HEK293 (cell line): ENCODE results near the gene MSRB3.

Source experiments
- CTCF ChIA-PET: fragments of 350-600 bp; formaldehyde crosslinking; extraction: SDS; loops from one replicate; lab custom pipeline; 2021; ENCODE audit warnings: antibody characterized with exemption; lab: Yijun Ruan, JAX
- POLR2A ChIA-PET: fragments of 300-600 bp; formaldehyde crosslinking; extraction: SDS; loops from one replicate; lab custom pipeline; 2020; ENCODE audit warnings: antibody characterized with exemption, inconsistent platforms; lab: Yijun Ruan, JAX
- H3K27ac ChIP-seq: fragments of 200-500 bp; sonication (Bioruptor generic); 2 replicates; pipeline ENCODE4 v1.5.1; 2014; ENCODE audit warnings: low read depth, low read length, control low read depth, inconsistent platforms; ENCODE audit errors: extremely low read depth
- H3K36me3 ChIP-seq, 2 experiments: fragments of 200-500 bp in 1 of 2; sonication (Bioruptor generic) in 1 of 2; 1 replicate in 1 of 2; 2 replicates in 1 of 2; pipeline ENCODE4 v1.5.1; 2014 to 2017; ENCODE audit warnings: inconsistent platforms in 2 of 2, low read length in 2 of 2; ENCODE audit not compliant: control insufficient read depth in 2 of 2, insufficient read depth in 1 of 2
- H3K4me1 ChIP-seq: fragments of 200-500 bp; sonication (Bioruptor generic); 2 replicates; pipeline ENCODE4 v1.5.1; 2014; ENCODE audit warnings: mild to moderate bottlenecking, low read length, inconsistent platforms; ENCODE audit not compliant: control insufficient read depth, insufficient read depth
- H3K4me3 ChIP-seq: 2 replicates; pipeline ENCODE4 v1.5.1; 2011; ENCODE audit warnings: low read depth, mild to moderate bottlenecking, control low read depth, low read length, moderate library complexity
- H3K9me3 ChIP-seq: fragments of 200-500 bp; sonication (Bioruptor generic); 2 replicates; pipeline ENCODE4 v1.5.1; 2014; ENCODE audit warnings: low read depth, low read length, inconsistent platforms; ENCODE audit not compliant: control insufficient read depth, insufficient read depth
- GFI1B ChIP-seq: fragments of 450-650 bp; formaldehyde crosslinking; IDR thresholded peaks from 2 replicates; pipeline ENCODE4 v1.5.1; 2016; ENCODE audit warnings: missing biosample characterization, missing genetic modification characterization
- HOXC10 ChIP-seq: sonication (generic); formaldehyde crosslinking; IDR thresholded peaks from 2 replicates; pipeline ENCODE4 v1.8.1; 2023; ENCODE audit warnings: mild to moderate bottlenecking, missing genetic modification reagents
- KLF9 ChIP-seq: fragments of 450-650 bp; formaldehyde crosslinking; IDR thresholded peaks from 2 replicates; pipeline ENCODE4 v1.5.1; 2016; ENCODE audit warnings: missing biosample characterization, missing genetic modification characterization, low read depth
- OVOL3 ChIP-seq: fragments of 450-650 bp; formaldehyde crosslinking; IDR thresholded peaks from 2 replicates; pipeline ENCODE4 v1.5.1; 2016; ENCODE audit warnings: missing biosample characterization, missing genetic modification characterization
- REPIN1 ChIP-seq: fragments of 450-650 bp; formaldehyde crosslinking; IDR thresholded peaks from 2 replicates; pipeline ENCODE4 v1.5.1; 2017; ENCODE audit warnings: missing biosample characterization, missing genetic modification characterization, low read depth
- SP3 ChIP-seq: fragments of 450-650 bp; formaldehyde crosslinking; IDR thresholded peaks from 2 replicates; pipeline ENCODE4 v1.5.1; 2016; ENCODE audit warnings: missing biosample characterization, missing genetic modification characterization
- ZNF133 ChIP-seq: fragments of 450-650 bp; formaldehyde crosslinking; IDR thresholded peaks from 2 replicates; pipeline ENCODE4 v1.5.1; 2016; ENCODE audit warnings: missing biosample characterization, missing genetic modification characterization
- ZNF221 ChIP-seq: fragments of 450-650 bp; formaldehyde crosslinking; IDR thresholded peaks from 2 replicates; pipeline ENCODE4 v1.5.1; 2017; ENCODE audit warnings: missing biosample characterization, missing genetic modification characterization, borderline replicate concordance
- ZNF266 ChIP-seq: fragments of 450-650 bp; formaldehyde crosslinking; IDR thresholded peaks from 2 replicates; pipeline ENCODE4 v1.5.1; 2016; ENCODE audit warnings: missing biosample characterization, missing genetic modification characterization, low read depth
- ZNF302 ChIP-seq: fragments of 450-650 bp; formaldehyde crosslinking; IDR thresholded peaks from 2 replicates; pipeline ENCODE4 v1.5.1; 2016; ENCODE audit warnings: missing biosample characterization, missing genetic modification characterization, low read depth
- ZNF426 ChIP-seq: fragments of 450-650 bp; formaldehyde crosslinking; IDR thresholded peaks from 2 replicates; pipeline ENCODE4 v1.5.1; 2017; ENCODE audit warnings: missing biosample characterization, missing genetic modification characterization, mild to moderate bottlenecking, inconsistent platforms, moderate library complexity
- ZNF473 ChIP-seq: fragments of 450-650 bp; formaldehyde crosslinking; IDR thresholded peaks from 2 replicates; pipeline ENCODE4 v1.5.1; 2017; ENCODE audit warnings: missing biosample characterization, missing genetic modification characterization
- ZNF501 ChIP-seq: fragments of 450-650 bp; formaldehyde crosslinking; IDR thresholded peaks from 2 replicates; pipeline ENCODE4 v1.5.1; 2016; ENCODE audit warnings: missing biosample characterization, missing genetic modification characterization
- ZNF76 ChIP-seq: fragments of 450-650 bp; formaldehyde crosslinking; IDR thresholded peaks from 2 replicates; pipeline ENCODE4; 2016; ENCODE audit warnings: low read depth, missing biosample characterization, missing genetic modification characterization, borderline replicate concordance
- ZNF837 ChIP-seq: fragments of 450-650 bp; formaldehyde crosslinking; IDR thresholded peaks from 2 replicates; pipeline ENCODE4 v1.5.1; 2016; ENCODE audit warnings: missing biosample characterization, missing genetic modification characterization
- ZNF843 ChIP-seq: fragments of 450-650 bp; formaldehyde crosslinking; IDR thresholded peaks from 2 replicates; pipeline ENCODE4 v1.5.1; 2016; ENCODE audit warnings: missing biosample characterization, missing genetic modification characterization
- TF ChIP-seq, protein P1 (sequence below): fragments of 450-650 bp; formaldehyde crosslinking; IDR thresholded peaks from 2 replicates; pipeline ENCODE4 v1.5.1; 2017; ENCODE audit warnings: missing biosample characterization, missing genetic modification characterization
- TF ChIP-seq, protein P2 (sequence below): fragments of 450-650 bp; formaldehyde crosslinking; IDR thresholded peaks from 2 replicates; pipeline ENCODE4; 2016; ENCODE audit warnings: missing biosample characterization, missing genetic modification characterization
- TF ChIP-seq, protein P3 (sequence below): fragments of 450-650 bp; formaldehyde crosslinking; IDR thresholded peaks from 2 replicates; pipeline ENCODE4 v1.5.1; 2017; ENCODE audit warnings: missing biosample characterization, missing genetic modification characterization

Gene MSRB3

GRCh38 chr12:65415826-65416225 is 137.3 kb downstream of the MSRB3 start (continued):
- TF ChIP-seq, protein P1, sequence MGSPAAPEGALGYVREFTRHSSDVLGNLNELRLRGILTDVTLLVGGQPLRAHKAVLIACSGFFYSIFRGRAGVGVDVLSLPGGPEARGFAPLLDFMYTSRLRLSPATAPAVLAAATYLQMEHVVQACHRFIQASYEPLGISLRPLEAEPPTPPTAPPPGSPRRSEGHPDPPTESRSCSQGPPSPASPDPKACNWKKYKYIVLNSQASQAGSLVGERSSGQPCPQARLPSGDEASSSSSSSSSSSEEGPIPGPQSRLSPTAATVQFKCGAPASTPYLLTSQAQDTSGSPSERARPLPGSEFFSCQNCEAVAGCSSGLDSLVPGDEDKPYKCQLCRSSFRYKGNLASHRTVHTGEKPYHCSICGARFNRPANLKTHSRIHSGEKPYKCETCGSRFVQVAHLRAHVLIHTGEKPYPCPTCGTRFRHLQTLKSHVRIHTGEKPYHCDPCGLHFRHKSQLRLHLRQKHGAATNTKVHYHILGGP (tag by site-specific recombination), result no peak
- TF ChIP-seq ZNF302 (tag by site-specific recombination), result no peak
- no peak for TF ChIP-seq OVOL3 (tag by site-specific recombination)
- TF ChIP-seq ZNF843 (tag by site-specific recombination), result no peak
- TF ChIP-seq HOXC10, result no peak
- TF ChIP-seq ZNF221 (tag by site-specific recombination), result no peak
- no peak for TF ChIP-seq ZNF501 (tag by site-specific recombination)
- TF ChIP-seq, all 188 proteins: peak for 0

DNA sequence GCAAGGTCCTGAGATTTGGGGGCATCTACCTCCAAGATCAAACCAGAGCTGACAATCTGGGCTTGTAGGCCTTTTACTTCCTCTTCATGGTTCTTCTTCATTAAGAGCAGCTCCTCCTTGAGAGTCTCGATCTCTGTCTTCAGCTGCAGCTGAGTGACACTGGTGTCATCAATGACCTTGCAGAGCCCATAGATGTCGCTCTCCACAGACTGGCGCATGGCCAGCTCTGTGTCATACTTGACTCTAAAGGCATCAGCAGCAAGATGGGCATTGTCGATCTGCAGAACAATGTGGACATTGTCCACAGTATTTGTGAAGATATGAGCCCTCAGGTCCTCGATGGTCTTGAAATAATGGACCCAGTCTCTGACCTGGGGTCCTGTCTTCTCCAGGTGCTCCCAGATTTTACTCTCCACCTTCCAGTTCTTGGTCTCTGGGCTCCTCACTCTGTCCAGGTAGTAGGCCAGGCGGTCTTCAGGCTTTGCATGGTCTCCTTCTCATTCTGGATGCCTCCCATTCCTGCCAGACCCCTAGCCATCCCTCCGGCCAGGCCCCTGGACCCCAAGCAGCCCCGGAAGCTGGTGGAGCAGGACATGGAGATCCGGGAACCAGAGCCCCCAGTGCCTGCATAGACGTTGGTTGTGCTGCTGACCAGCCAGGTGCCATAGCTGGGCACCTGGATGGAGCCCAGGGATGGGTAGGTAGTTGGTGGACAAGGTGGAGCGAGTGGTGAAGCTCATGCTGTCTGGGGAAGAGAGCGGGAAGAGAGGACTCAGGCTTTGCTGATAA is 141.0 kb downstream of the MSRB3 start:
- no peaks in the 10 kb centered on the region for H3K36me3 ChIP-seq
- CTCF ChIA-PET, result interaction anchor here (0.6 kb wide), 1 partner anchor 286 kb away, joined by 4 read pairs; no protein-coding TSS in a partner anchor
- TF ChIP-seq ZNF426 (tag by site-specific recombination) (no peak), ZNF133 (tag by site-specific recombination) (no peak), GFI1B (no peak), ZNF473 (tag by site-specific recombination) (no peak), ZNF266 (tag by site-specific recombination) (no peak), SP3 (tag by site-specific recombination) (no peak), ZNF837 (tag by site-specific recombination) (no peak), KLF9 (tag by site-specific recombination) (no peak), REPIN1 (no peak), ZNF76 (tag by site-specific recombination) (no peak)
- TF ChIP-seq, protein P1 (tag by site-specific recombination), result no peak
- TF ChIP-seq, protein P2, sequence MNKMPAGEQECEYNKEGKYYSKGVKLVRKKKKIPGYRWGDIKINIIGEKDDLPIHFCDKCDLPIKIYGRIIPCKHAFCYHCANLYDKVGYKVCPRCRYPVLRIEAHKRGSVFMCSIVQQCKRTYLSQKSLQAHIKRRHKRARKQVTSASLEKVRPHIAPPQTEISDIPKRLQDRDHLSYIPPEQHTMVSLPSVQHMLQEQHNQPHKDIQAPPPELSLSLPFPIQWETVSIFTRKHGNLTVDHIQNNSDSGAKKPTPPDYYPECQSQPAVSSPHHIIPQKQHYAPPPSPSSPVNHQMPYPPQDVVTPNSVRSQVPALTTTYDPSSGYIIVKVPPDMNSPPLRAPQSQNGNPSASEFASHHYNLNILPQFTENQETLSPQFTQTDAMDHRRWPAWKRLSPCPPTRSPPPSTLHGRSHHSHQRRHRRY (tag by site-specific recombination), result no peak
- TF ChIP-seq, protein P3, sequence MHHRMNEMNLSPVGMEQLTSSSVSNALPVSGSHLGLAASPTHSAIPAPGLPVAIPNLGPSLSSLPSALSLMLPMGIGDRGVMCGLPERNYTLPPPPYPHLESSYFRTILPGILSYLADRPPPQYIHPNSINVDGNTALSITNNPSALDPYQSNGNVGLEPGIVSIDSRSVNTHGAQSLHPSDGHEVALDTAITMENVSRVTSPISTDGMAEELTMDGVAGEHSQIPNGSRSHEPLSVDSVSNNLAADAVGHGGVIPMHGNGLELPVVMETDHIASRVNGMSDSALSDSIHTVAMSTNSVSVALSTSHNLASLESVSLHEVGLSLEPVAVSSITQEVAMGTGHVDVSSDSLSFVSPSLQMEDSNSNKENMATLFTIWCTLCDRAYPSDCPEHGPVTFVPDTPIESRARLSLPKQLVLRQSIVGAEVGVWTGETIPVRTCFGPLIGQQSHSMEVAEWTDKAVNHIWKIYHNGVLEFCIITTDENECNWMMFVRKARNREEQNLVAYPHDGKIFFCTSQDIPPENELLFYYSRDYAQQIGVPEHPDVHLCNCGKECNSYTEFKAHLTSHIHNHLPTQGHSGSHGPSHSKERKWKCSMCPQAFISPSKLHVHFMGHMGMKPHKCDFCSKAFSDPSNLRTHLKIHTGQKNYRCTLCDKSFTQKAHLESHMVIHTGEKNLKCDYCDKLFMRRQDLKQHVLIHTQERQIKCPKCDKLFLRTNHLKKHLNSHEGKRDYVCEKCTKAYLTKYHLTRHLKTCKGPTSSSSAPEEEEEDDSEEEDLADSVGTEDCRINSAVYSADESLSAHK (tag by site-specific recombination), result no peak
- TF ChIP-seq, all 188 proteins: peak for 0
- POLR2A ChIA-PET, result no interaction called here
- H3K9me3 ChIP-seq, result no peaks in the 10 kb centered on the region
- no peak overlapping the region for H3K4me3 ChIP-seq
- H3K4me1 ChIP-seq, result no peaks in the 10 kb centered on the region
- no peak overlapping the region for H3K27ac ChIP-seq
